CD14-positive monocyte (primary cell): ENCODE data around the gene TMEM95. TPM values are rescaled to one million over a fixed set of nuclear protein-coding genes. Genes with fewer than 3 reads are reported as not detected.

Experiments used
- DNase-seq, 3 donors: peaks; one replicate each; pipeline ENCODE4 v3.0.0-alpha.2; 2011 to 2022
- H2AFZ ChIP-seq: 2 replicates; pipeline ENCODE4 v1.6.0; 2012; ENCODE audit warnings: mild to moderate bottlenecking, low read depth, low read length, inconsistent platforms; ENCODE audit not compliant: insufficient read depth, poor library complexity, severe bottlenecking
- H3K27ac ChIP-seq, 2 donors: 1 replicate in 1 of 2; 2 replicates in 1 of 2; pipeline ENCODE4 v1.5.1; 2012 to 2013; ENCODE audit warnings: low read length in 2 of 2, control low read depth in 1 of 2, inconsistent platforms in 1 of 2, low read depth in 1 of 2, mild to moderate bottlenecking in 1 of 2
- H3K27me3 ChIP-seq, 2 donors: one replicate each; pipeline versions ENCODE4 v1.6.0 to v1.6.1; 2011 to 2013; ENCODE audit warnings: low read length in 2 of 2; ENCODE audit not compliant: control insufficient read depth in 2 of 2, insufficient read depth in 2 of 2
- H3K36me3 ChIP-seq, 2 donors: replicated peaks in 1 of 2; 1 replicate in 1 of 2; 2 replicates in 1 of 2; pipeline versions ENCODE4 v1.5.1 to v1.6.1; 2012 to 2013; ENCODE audit warnings: low read length in 2 of 2, control low read depth in 1 of 2, inconsistent platforms in 1 of 2, mild to moderate bottlenecking in 1 of 2; ENCODE audit not compliant: insufficient read depth in 2 of 2, control insufficient read depth in 1 of 2
- H3K4me1 ChIP-seq, 2 donors: 1 replicate in 1 of 2; 2 replicates in 1 of 2; pipeline versions ENCODE4 v1.5.1 to v1.6.1; 2012 to 2013; ENCODE audit warnings: low read length in 2 of 2, control low read depth in 1 of 2, inconsistent platforms in 1 of 2, mild to moderate bottlenecking in 1 of 2, moderate library complexity in 1 of 2; ENCODE audit not compliant: insufficient read depth in 2 of 2, control insufficient read depth in 1 of 2
- H3K4me2 ChIP-seq: replicated peaks from 2 replicates; pipeline ENCODE3; 2012; ENCODE audit warnings: low read length, moderate library complexity, mild to moderate bottlenecking; ENCODE audit not compliant: poor library complexity, severe bottlenecking; ENCODE audit errors: extremely low read depth
- H3K4me3 ChIP-seq, 3 experiments: fragments of 200-600 bp in 1 of 3; sonication (generic) in 1 of 3; replicated peaks in 1 of 3; 1 replicate in 2 of 3; 2 replicates in 1 of 3; pipeline ENCODE4 v1.5.1; 2011 to 2013; ENCODE audit warnings: low read length in 3 of 3, mild to moderate bottlenecking in 3 of 3, control low read depth in 2 of 3, low read depth in 2 of 3, inconsistent platforms in 1 of 3, moderate library complexity in 1 of 3
- H3K79me2 ChIP-seq: 2 replicates; pipeline ENCODE4 v1.6.0; 2012; ENCODE audit warnings: mild to moderate bottlenecking, control low read depth, inconsistent platforms, low read length, moderate library complexity; ENCODE audit not compliant: insufficient read depth
- H3K9ac ChIP-seq: 2 replicates; pipeline ENCODE4 v1.6.0; 2017; ENCODE audit warnings: low read length, mild to moderate bottlenecking; ENCODE audit not compliant: insufficient read depth, poor library complexity, severe bottlenecking
- H3K9me3 ChIP-seq, 2 donors: replicated peaks in 1 of 2; 1 replicate in 1 of 2; 2 replicates in 1 of 2; pipeline versions ENCODE4 v1.5.1 to v1.6.1; 2012 to 2013; ENCODE audit warnings: low read length in 2 of 2, control low read depth in 1 of 2; ENCODE audit not compliant: control insufficient read depth in 1 of 2, insufficient read depth in 1 of 2
- H4K20me1 ChIP-seq: 2 replicates; pipeline ENCODE4 v1.6.0; 2012; ENCODE audit warnings: mild to moderate bottlenecking, low read length, control low read depth, moderate library complexity; ENCODE audit not compliant: insufficient read depth
- H3K27ac Mint-ChIP-seq, 7 donors: one replicate each; pipeline ENCODE4 v1.8.0; 2020; ENCODE audit warnings: mild to moderate bottlenecking in 7 of 7, mixed read lengths in 7 of 7, moderate library complexity in 6 of 7, inconsistent platforms in 2 of 7
- H3K27me3 Mint-ChIP-seq, 3 donors: one replicate each; pipeline ENCODE4 v1.8.0; 2021 to 2022; ENCODE audit warnings: low read depth in 3 of 3, mild to moderate bottlenecking in 3 of 3, mixed read lengths in 3 of 3, moderate library complexity in 3 of 3, inconsistent platforms in 1 of 3
- H3K36me3 Mint-ChIP-seq, 2 donors: one replicate each; pipeline ENCODE4 v1.8.0; 2020; ENCODE audit warnings: mixed read lengths in 2 of 2, inconsistent platforms in 1 of 2, mild to moderate bottlenecking in 1 of 2
- H3K4me1 Mint-ChIP-seq: one replicate; pipeline ENCODE4 v1.8.0; 2020; ENCODE audit warnings: mild to moderate bottlenecking, mixed read lengths
- H3K4me3 Mint-ChIP-seq, 2 donors: one replicate each; pipeline ENCODE4 v1.8.0; 2020; ENCODE audit warnings: mild to moderate bottlenecking in 2 of 2, mixed read lengths in 2 of 2, moderate library complexity in 1 of 2
- H3K9me3 Mint-ChIP-seq, 7 donors: one replicate each; pipeline ENCODE4 v1.8.0; 2020 to 2022; ENCODE audit warnings: mixed read lengths in 7 of 7, mild to moderate bottlenecking in 6 of 7, moderate library complexity in 6 of 7, inconsistent platforms in 2 of 7
- WGBS: methylation state at CpG from one replicate; pipeline ENCODE4 v1.1.5; 2013; ENCODE audit warnings: missing lambda C conversion rate; ENCODE audit not compliant: insufficient coverage; 5-methylcytosine and 5-hydroxymethylcytosine counted together
- intact Hi-C, 2 donors: fragments of 100-400 bp; cut with micrococcal nuclease; formaldehyde crosslinking; loops; one replicate each; pipeline versions ENCODE4 v1.15.0 to v1.15.1; 2023
- polyA plus RNA-seq, 3 donors: library from polyadenylated mRNA; depleted of rRNA in 1 of 3; unstranded in 2 of 3; stranded (reverse) in 1 of 3; fragments of 300-500 nt in 2 of 3; fragments of >200 nt in 1 of 3; fragmentation: Illumina TruSeq in 2 of 3; gene quantifications; 1 replicate in 2 of 3; 2 replicates in 1 of 3; pipeline ENCODE4 v1.2.3, GENCODE V29; 2012 to 2021
- TF ChIP-seq, protein P1 (sequence below): fragments of 200-600 bp; IDR thresholded peaks from one replicate; pipeline ENCODE4 v1.8.0; 2022; ENCODE audit warnings: antibody characterized with exemption, mild to moderate bottlenecking

The TMEM95 gene
- polyA plus RNA-seq, 3 donors, result not detected

GRCh38 chr17:7328840-7329373, 26.0 kb upstream of the TMEM95 start, which contains the start of gene NEURL4:
Gene NEURL4, minus strand, starts transcription at chr17:7329335. Its CDS starts 23 bp downstream, at chr17:7329312.
- TF ChIP-seq, protein P1, sequence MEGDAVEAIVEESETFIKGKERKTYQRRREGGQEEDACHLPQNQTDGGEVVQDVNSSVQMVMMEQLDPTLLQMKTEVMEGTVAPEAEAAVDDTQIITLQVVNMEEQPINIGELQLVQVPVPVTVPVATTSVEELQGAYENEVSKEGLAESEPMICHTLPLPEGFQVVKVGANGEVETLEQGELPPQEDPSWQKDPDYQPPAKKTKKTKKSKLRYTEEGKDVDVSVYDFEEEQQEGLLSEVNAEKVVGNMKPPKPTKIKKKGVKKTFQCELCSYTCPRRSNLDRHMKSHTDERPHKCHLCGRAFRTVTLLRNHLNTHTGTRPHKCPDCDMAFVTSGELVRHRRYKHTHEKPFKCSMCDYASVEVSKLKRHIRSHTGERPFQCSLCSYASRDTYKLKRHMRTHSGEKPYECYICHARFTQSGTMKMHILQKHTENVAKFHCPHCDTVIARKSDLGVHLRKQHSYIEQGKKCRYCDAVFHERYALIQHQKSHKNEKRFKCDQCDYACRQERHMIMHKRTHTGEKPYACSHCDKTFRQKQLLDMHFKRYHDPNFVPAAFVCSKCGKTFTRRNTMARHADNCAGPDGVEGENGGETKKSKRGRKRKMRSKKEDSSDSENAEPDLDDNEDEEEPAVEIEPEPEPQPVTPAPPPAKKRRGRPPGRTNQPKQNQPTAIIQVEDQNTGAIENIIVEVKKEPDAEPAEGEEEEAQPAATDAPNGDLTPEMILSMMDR, result no peak
- Histone ChIP-seq H4K20me1 (peaks cover 6% of the 10 kb centered on the region), H2AFZ (peak within 1 kb of the TSS; percentile 91), H3K27ac (peak within 1 kb of the TSS; percentile 92), H3K4me1 (peaks cover 34 to 39% of the 10 kb centered on the region in 2 donors), H3K79me2 (peaks cover 18% of the 10 kb centered on the region), H3K4me3 (peak within 1 kb of the TSS; percentile 80 to 91 (median 81)), H3K36me3 (peaks cover 20 to 29% of the 10 kb centered on the region in 2 donors), H3K9ac (peak within 1 kb of the TSS; percentile 66), H3K9me3 (no peaks in the 10 kb centered on the region), H3K27me3 (no peaks in the 10 kb centered on the region), H3K4me2 (peak within 1 kb of the TSS; percentile 99)
- no peaks in the 10 kb centered on the region for H3K9me3 Mint-ChIP-seq
- H3K4me1 Mint-ChIP-seq, result peaks cover 36% of the 10 kb centered on the region
- intact Hi-C loops, result loop anchor here in 1 of 2 donors (2.0 to 10.0 kb wide), 3 partner anchors 20 to 246 kb away; partner anchors contain the start of gene CD68
- WGBS, result 0% methylated on average over 44 of the region's 50 CpGs
- H3K36me3 Mint-ChIP-seq, result peaks cover 16 to 32% of the 10 kb centered on the region in 2 donors
- DNase-seq, result no peak
- H3K4me3 Mint-ChIP-seq, result peak within 1 kb of the TSS; percentile 91 to 98
- H3K27ac Mint-ChIP-seq, result peak within 1 kb of the TSS; percentile 96 to 100 (median 98)
- peaks cover 0 to 6% (median 0%) of the 10 kb centered on the region in 3 donors for H3K27me3 Mint-ChIP-seq

DNA sequence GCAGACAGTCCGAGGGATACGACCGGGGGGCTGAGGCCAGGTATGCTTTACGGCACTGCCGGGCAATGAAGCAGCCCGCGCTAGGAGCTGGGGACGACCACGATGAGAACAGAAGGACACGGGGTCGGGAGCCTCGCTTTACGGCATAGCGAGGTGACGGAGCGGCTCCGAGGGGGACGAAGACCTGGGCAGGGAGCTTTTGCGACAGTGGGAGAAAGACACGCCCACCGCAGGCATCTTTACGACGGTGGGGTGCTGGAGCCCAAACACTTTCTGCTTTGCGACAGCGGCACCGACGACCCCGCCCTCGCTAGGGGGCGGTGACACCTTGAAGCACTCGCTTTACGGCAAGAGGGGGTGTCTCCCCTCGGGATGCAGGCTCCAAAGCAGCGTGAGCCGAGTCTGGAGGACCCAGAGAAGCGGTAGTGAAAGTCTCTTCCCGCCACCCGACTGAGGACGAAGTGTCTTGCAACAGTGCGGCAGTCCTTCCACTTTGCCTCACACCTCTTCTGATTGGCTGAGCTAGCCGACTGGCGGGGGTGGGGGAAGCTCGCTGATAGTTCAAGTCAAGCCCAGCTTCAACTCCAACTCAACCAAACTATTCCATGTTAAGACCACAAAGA, 25.5 kb upstream of the TMEM95 start:
- H3K4me3 Mint-ChIP-seq, result peak overlapping the region; percentile 91 to 98
- TF ChIP-seq, protein P1, result no peak
- H3K27me3 Mint-ChIP-seq, result peaks cover 0 to 6% (median 0%) of the 10 kb centered on the region in 3 donors
- no peaks in the 10 kb centered on the region for H3K9me3 Mint-ChIP-seq
- Histone ChIP-seq H3K36me3 (peaks cover 16 to 25% of the 10 kb centered on the region in 2 donors), H3K9me3 (no peaks in the 10 kb centered on the region), H2AFZ (peak overlapping the region; percentile 91), H3K79me2 (peaks cover 18% of the 10 kb centered on the region), H3K4me2 (peak overlapping the region; percentile 99), H3K27ac (peak overlapping the region; percentile 92), H3K4me3 (peak overlapping the region; percentile 80 to 91 (median 81)), H4K20me1 (peaks cover under 1% of the 10 kb centered on the region), H3K27me3 (no peaks in the 10 kb centered on the region), H3K9ac (peak overlapping the region; percentile 66), H3K4me1 (peaks cover 34 to 39% of the 10 kb centered on the region in 2 donors)
- H3K36me3 Mint-ChIP-seq, result peaks cover 16 to 26% of the 10 kb centered on the region in 2 donors
- H3K4me1 Mint-ChIP-seq, result peaks cover 36% of the 10 kb centered on the region
- intact Hi-C loops, result loop anchor here in 1 of 2 donors (2.0 to 10.0 kb wide), 3 partner anchors 21 to 245 kb away; partner anchors contain the start of gene CD68
- under 1% methylated on average over 37 of the region's 43 CpGs for WGBS
- H3K27ac Mint-ChIP-seq, result peak overlapping the region; percentile 96 to 100 (median 98)
- peak; percentile 92 to 100 (median 99) for DNase-seq
